Measurements from ENCODE around the gene LYL1. TPM values are rescaled to one million over a fixed set of nuclear protein-coding genes. Genes with fewer than 3 reads are reported as not detected.

Gene LYL1
- total RNA-seq, 1 donor from 2014 or later: 0.50 TPM

GRCh38 chr19:13127811-13128575, 25.3 kb upstream of the LYL1 start:
- Mint-ChIP-seq H3K4me3 (ENCODE audit: low read depth) (no peak overlapping the region), H3K27ac (peak overlapping the region; percentile 87), H3K4me1 (ENCODE audit: low read depth) (peaks cover 15% of the 10 kb centered on the region), H3K9me3 (ENCODE audit: low read depth) (no peaks in the 10 kb centered on the region), H3K36me3 (ENCODE audit: insufficient read depth) (no peaks in the 10 kb centered on the region), H3K27me3 (no peaks in the 10 kb centered on the region)
- TF ChIP-seq CTCF (IDR thresholded peaks at IDR 0.05; ENCODE audit: unreplicated experiment): no peak
- DNase-seq (ENCODE audit: low spot score, unreplicated experiment): no peak

GRCh38 chr19:13127051-13127450, 24.4 kb upstream of the LYL1 start:
- Mint-ChIP-seq H3K36me3 (ENCODE audit: insufficient read depth) (peaks cover under 1% of the 10 kb centered on the region), H3K9me3 (ENCODE audit: low read depth) (no peaks in the 10 kb centered on the region), H3K27ac (peak overlapping the region; percentile 82), H3K27me3 (no peaks in the 10 kb centered on the region), H3K4me1 (ENCODE audit: low read depth) (peaks cover 16% of the 10 kb centered on the region), H3K4me3 (ENCODE audit: low read depth) (no peak overlapping the region)
- DNase-seq (ENCODE audit: low spot score, unreplicated experiment): no peak
- no peak for TF ChIP-seq CTCF (IDR thresholded peaks at IDR 0.05; ENCODE audit: unreplicated experiment)

- no peaks in the 10 kb centered on the region for H3K27me3 Mint-ChIP-seq
- DNase-seq (ENCODE audit: low spot score, unreplicated experiment): no peak
- H3K27ac Mint-ChIP-seq: no peak overlapping the region
- H3K4me3 Mint-ChIP-seq (ENCODE audit: low read depth): no peak overlapping the region
- TF ChIP-seq CTCF (IDR thresholded peaks at IDR 0.05; ENCODE audit: unreplicated experiment): no peak
- no peaks in the 10 kb centered on the region for H3K9me3 Mint-ChIP-seq (ENCODE audit: low read depth)
- H3K36me3 Mint-ChIP-seq (ENCODE audit: insufficient read depth): peaks cover 2% of the 10 kb centered on the region
- H3K4me1 Mint-ChIP-seq (ENCODE audit: low read depth): peaks cover 19% of the 10 kb centered on the region
Observed at GRCh38 chr19:13122980-13123957, 20.6 kb upstream of the LYL1 start.

DNA sequence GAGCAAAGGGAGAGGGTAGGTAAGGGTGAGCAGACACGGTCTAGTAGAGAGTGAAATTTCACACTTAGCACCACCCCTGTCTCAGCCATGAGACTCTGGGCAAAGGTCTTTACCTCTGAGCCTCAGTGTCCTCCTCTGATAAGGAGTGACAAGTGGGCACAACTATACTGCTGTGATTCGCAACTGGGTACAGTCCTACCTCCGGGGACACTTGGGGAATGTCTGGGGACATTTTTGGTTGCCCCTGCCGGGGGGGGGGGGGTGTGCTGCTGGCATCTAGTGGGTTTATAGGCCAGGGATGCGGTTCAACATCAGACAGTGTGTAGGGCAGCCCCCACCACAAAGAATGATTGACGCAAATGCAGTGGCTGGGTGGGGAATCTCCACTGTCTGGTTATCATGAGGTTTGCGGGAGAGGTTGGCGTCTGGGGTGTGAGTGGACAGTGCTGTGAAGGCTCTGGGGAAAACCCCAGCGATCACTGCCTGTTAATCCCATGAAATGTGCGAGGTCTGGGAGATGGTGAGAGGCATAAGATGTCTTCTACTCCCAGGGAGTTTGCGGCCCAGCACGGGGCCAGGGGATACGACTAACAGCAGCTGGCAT, 19.7 kb upstream of the LYL1 start:
- Mint-ChIP-seq H3K36me3 (ENCODE audit: insufficient read depth) (peaks cover 2% of the 10 kb centered on the region), H3K4me3 (ENCODE audit: low read depth) (peak overlapping the region; percentile 16), H3K27me3 (no peaks in the 10 kb centered on the region), H3K27ac (peak overlapping the region; percentile 65), H3K9me3 (ENCODE audit: low read depth) (no peaks in the 10 kb centered on the region), H3K4me1 (ENCODE audit: low read depth) (peaks cover 12% of the 10 kb centered on the region)
- no peak for TF ChIP-seq CTCF (IDR thresholded peaks at IDR 0.05; ENCODE audit: unreplicated experiment)
- no peak for DNase-seq (ENCODE audit: low spot score, unreplicated experiment)

Measured in progenitor cell of endocrine pancreas (in vitro differentiated cells).